Measurements from ENCODE around the gene NR2C1.
"Not testable (repeated sequence)": the region's sequence is repeated elsewhere in the genome, so short reads cannot be mapped to it uniquely, and the experiment has no call there.

DNA sequence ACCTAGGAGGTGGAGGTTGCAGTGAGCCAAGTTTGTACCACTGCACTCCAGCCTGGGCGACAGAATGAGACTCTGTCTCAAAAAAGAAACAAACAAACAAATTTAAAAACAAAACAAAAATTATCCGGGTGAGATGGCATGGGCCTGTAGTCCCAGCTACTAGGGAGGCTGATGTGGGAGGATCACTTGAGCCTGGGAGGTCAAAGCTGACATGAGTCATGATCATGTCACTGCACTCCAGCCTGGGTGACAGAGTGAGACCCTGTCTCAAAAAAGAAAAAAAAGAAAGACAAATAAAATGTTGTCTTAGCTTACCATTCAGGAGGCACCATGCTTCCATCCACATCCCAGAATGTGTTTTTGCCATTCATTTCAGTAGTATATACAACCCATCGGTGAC, 79.6 kb downstream of the NR2C1 start:
- TF ChIP-seq, protein P1, sequence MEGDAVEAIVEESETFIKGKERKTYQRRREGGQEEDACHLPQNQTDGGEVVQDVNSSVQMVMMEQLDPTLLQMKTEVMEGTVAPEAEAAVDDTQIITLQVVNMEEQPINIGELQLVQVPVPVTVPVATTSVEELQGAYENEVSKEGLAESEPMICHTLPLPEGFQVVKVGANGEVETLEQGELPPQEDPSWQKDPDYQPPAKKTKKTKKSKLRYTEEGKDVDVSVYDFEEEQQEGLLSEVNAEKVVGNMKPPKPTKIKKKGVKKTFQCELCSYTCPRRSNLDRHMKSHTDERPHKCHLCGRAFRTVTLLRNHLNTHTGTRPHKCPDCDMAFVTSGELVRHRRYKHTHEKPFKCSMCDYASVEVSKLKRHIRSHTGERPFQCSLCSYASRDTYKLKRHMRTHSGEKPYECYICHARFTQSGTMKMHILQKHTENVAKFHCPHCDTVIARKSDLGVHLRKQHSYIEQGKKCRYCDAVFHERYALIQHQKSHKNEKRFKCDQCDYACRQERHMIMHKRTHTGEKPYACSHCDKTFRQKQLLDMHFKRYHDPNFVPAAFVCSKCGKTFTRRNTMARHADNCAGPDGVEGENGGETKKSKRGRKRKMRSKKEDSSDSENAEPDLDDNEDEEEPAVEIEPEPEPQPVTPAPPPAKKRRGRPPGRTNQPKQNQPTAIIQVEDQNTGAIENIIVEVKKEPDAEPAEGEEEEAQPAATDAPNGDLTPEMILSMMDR (conservative IDR thresholded peaks at IDR 0.05; ENCODE audit: low read length) = not testable (repeated sequence)
- not testable (repeated sequence) for TF ChIP-seq EZH2phosphoT487 (IDR thresholded peaks at IDR 0.05; ENCODE audit: borderline replicate concordance, low read depth, low read length)
